GM12878 (cell line): ENCODE results near the gene TMEM39B. TPM values are rescaled to one million over a fixed set of nuclear protein-coding genes. Genes with fewer than 3 reads are reported as not detected.

Experiments used
- ATAC-seq: fragments of 200-7000 bp; cut with Tn5 transposase; 3 replicates; pipeline ENCODE4 v1.9.1; 2020; ENCODE audit warnings: mild to moderate bottlenecking, moderate library complexity
- BruUV-seq: library from RNA; stranded (reverse); fragments of 400-500 nt; replicated peaks from 2 replicates; lab custom pipeline; 2021; lab: Mats Ljungman, UMichigan
- CTCF ChIA-PET: fragments of 300-600 bp; sonication (Branson Sonifier 250); formaldehyde crosslinking; extraction: SDS; loops from one replicate; lab custom pipeline; 2021; ENCODE audit warnings: inconsistent platforms; lab: Yijun Ruan, JAX
- POLR2A ChIA-PET: fragments of 350-600 bp; formaldehyde crosslinking; extraction: SDS; loops from one replicate; lab custom pipeline; 2021; ENCODE audit warnings: inconsistent platforms; lab: Charles Lee
- RAD21 ChIA-PET: fragments of 300-600 bp; sonication (Branson Sonifier 250); formaldehyde crosslinking; loops from one replicate; lab custom pipeline; 2023; ENCODE audit warnings: antibody characterized with exemption; ENCODE audit not compliant: unreplicated experiment; lab: Charles Lee
- SMC1A ChIA-PET: fragments of 300-600 bp; sonication (Branson Sonifier 250); formaldehyde crosslinking; loops from one replicate; lab custom pipeline; 2023; ENCODE audit not compliant: unreplicated experiment, uncharacterized antibody; lab: Charles Lee
- DNase-seq: peaks from one replicate; pipeline ENCODE4 v3.0.0-alpha.2; 2011; ENCODE audit warnings: low read depth, low spot score
- FAIRE-seq: peaks from 3 replicates; lab custom pipeline; 2011; peaks lifted over from hg19 to GRCh38; lab: Jason Lieb, UNC
- H2AFZ ChIP-seq: 2 replicates; pipeline ENCODE4 v1.6.0; 2011; ENCODE audit warnings: low read depth, low read length, control low read depth; ENCODE audit not compliant: control insufficient read depth
- H3K27ac ChIP-seq: 2 replicates; pipeline ENCODE4 v1.5.1; 2011; ENCODE audit warnings: control low read depth; ENCODE audit not compliant: control insufficient read depth, insufficient read depth
- H3K27me3 ChIP-seq, 2 experiments: replicated peaks in 1 of 2; 2 replicates each; pipeline versions ENCODE4 v1.6.0 to v1.6.1; 2011; ENCODE audit warnings: low read length in 1 of 2; ENCODE audit not compliant: control insufficient read depth in 2 of 2, insufficient read depth in 2 of 2
- H3K36me3 ChIP-seq, 2 experiments: 2 replicates each; pipeline ENCODE4 v1.5.1; 2011; ENCODE audit warnings: low read length in 1 of 2; ENCODE audit not compliant: control insufficient read depth in 2 of 2, insufficient read depth in 2 of 2
- H3K4me1 ChIP-seq: 2 replicates; pipeline ENCODE4 v1.6.1; 2011; ENCODE audit warnings: mild to moderate bottlenecking, low read length, moderate library complexity, mixed read lengths; ENCODE audit not compliant: control insufficient read depth, insufficient read depth
- H3K4me2 ChIP-seq: 2 replicates; pipeline ENCODE4 v1.6.0; 2011; ENCODE audit warnings: control low read depth; ENCODE audit not compliant: control insufficient read depth, insufficient read depth
- H3K4me3 ChIP-seq: fragments of 200-600 bp; sonication (generic); 2 replicates; pipeline ENCODE4 v1.5.1; 2016
- H3K79me2 ChIP-seq: 2 replicates; pipeline ENCODE4 v1.6.0; 2011; ENCODE audit warnings: low read length; ENCODE audit not compliant: control insufficient read depth, insufficient read depth
- H3K9ac ChIP-seq: 2 replicates; pipeline ENCODE4 v1.8.0; 2011; ENCODE audit warnings: low read length, control low read depth, mixed read lengths; ENCODE audit not compliant: control insufficient read depth, insufficient read depth
- H3K9me3 ChIP-seq: replicated peaks from 3 replicates; pipeline ENCODE4 v1.5.1; 2011; ENCODE audit warnings: mild to moderate bottlenecking, low read length; ENCODE audit not compliant: control insufficient read depth, insufficient read depth
- H4K20me1 ChIP-seq: 2 replicates; pipeline ENCODE4 v1.6.0; 2011; ENCODE audit not compliant: control insufficient read depth, insufficient read depth
- ATF7 ChIP-seq: fragments of 450-650 bp; IDR thresholded peaks from 2 replicates; pipeline ENCODE4 v1.6.1; 2016; ENCODE audit warnings: low read depth, mild to moderate bottlenecking
- CBX3 ChIP-seq: fragments of 200-600 bp; sonication (generic); IDR thresholded peaks from 2 replicates; pipeline ENCODE4 v1.6.1; 2016; ENCODE audit warnings: low read depth, borderline replicate concordance
- FOXK2 ChIP-seq: fragments of 450-650 bp; IDR thresholded peaks from 2 replicates; pipeline ENCODE4 v1.6.1; 2017; ENCODE audit warnings: mild to moderate bottlenecking, moderate library complexity
- GATAD2B ChIP-seq: fragments of 450-650 bp; conservative IDR thresholded peaks from 2 replicates; pipeline ENCODE4 v1.6.1; 2017; ENCODE audit warnings: low read depth, mild to moderate bottlenecking, moderate library complexity
- HCFC1 ChIP-seq: fragments of 150-350 bp; IDR thresholded peaks from 2 replicates; pipeline ENCODE4 v1.6.1; 2014; ENCODE audit warnings: low read length
- HDAC2 ChIP-seq: fragments of 200-600 bp; sonication (generic); IDR thresholded peaks from 2 replicates; pipeline ENCODE4 v1.6.1; 2017
- IKZF1 ChIP-seq: fragments of 450-650 bp; conservative IDR thresholded peaks from 2 replicates; pipeline ENCODE4 v1.6.1; 2017; ENCODE audit warnings: antibody characterized with exemption, mild to moderate bottlenecking
- MYC ChIP-seq: IDR thresholded peaks from 2 replicates; pipeline ENCODE4 v1.6.1; 2011; ENCODE audit warnings: mild to moderate bottlenecking, low read length, moderate library complexity, inconsistent platforms; ENCODE audit not compliant: insufficient read depth, insufficient replicate concordance, insufficient read length, severe bottlenecking
- POU2F2 ChIP-seq: IDR thresholded peaks from 3 replicates; pipeline ENCODE4 v1.6.1; 2011; ENCODE audit warnings: low read depth, mild to moderate bottlenecking, low read length, borderline replicate concordance
- SMARCA5 ChIP-seq: fragments of 450-650 bp; IDR thresholded peaks from 2 replicates; pipeline ENCODE4 v1.6.1; 2017; ENCODE audit warnings: mild to moderate bottlenecking
- SREBF1 ChIP-seq: IDR thresholded peaks from 2 replicates; pipeline ENCODE4 v1.6.1; 2012; ENCODE audit warnings: mild to moderate bottlenecking, low read length
- STAT1 ChIP-seq: fragments of 450-650 bp; conservative IDR thresholded peaks from 2 replicates; pipeline ENCODE4 v1.6.1; 2014; ENCODE audit warnings: antibody characterized with exemption, mild to moderate bottlenecking
- SUZ12 ChIP-seq: fragments of 200-600 bp; sonication (generic); IDR thresholded peaks from one replicate; pipeline ENCODE4 v1.6.1; 2018; ENCODE audit warnings: antibody characterized with exemption, mild to moderate bottlenecking; ENCODE audit not compliant: unreplicated experiment
- ZZZ3 ChIP-seq: IDR thresholded peaks from 2 replicates; pipeline ENCODE4 v1.6.1; 2011; ENCODE audit warnings: low read depth; ENCODE audit not compliant: control insufficient read depth, insufficient read length
- WGBS: methylation state at CpG from one replicate; pipeline ENCODE4 v1.1.6; 2016; ENCODE audit warnings: low lambda C conversion rate; ENCODE audit not compliant: insufficient replicate concordance, insufficient coverage; ENCODE audit errors: missing lambda C conversion rate; 5-methylcytosine and 5-hydroxymethylcytosine counted together
- in situ Hi-C: fragments of 300-500 bp; cut with MboI; formaldehyde crosslinking; loops from 9 replicates; pipeline ENCODE4 v1.14.3; 2018; ENCODE audit warnings: mixed read lengths
- intact Hi-C: fragments of 100-400 bp; cut with micrococcal nuclease; formaldehyde crosslinking; loops from one replicate; pipeline ENCODE4 v1.14.2; 2022; ENCODE audit not compliant: unreplicated experiment
- polyA plus RNA-seq, 11 experiments: library from polyadenylated mRNA; depleted of rRNA in 4 of 11; unstranded in 6 of 11; stranded (reverse) in 5 of 11; fragments of >200 nt; fragmentation: Nextera tagmentation in 4 of 11; fragmentation: Illumina TruSeq in 1 of 11; extraction: Ambion mirVana in 4 of 11; extraction: Trizol in 1 of 11; gene quantifications; 1 replicate in 1 of 11; 2 replicates in 10 of 11; pipeline versions ENCODE4 v1.2.1 to v1.2.3, GENCODE V29; 2011 to 2016; ENCODE audit warnings: inconsistent platforms in 2 of 11, missing spikeins in 2 of 11, low read depth in 1 of 11
- total RNA-seq, 4 experiments: library from RNA; depleted of rRNA in 3 of 4; stranded (reverse); fragments of >200 nt in 3 of 4; fragmentation: Illumina TruSeq in 1 of 4; extraction: Trizol in 1 of 4; gene quantifications; 2 replicates each; pipeline versions ENCODE4 v1.2.1 to v1.2.3, GENCODE V29; 2013 to 2021
- TF ChIP-seq, protein P1 (sequence below): IDR thresholded peaks from 2 replicates; pipeline ENCODE4 v1.6.1; 2011; ENCODE audit warnings: borderline replicate concordance, low read depth, mild to moderate bottlenecking, moderate library complexity, mixed read lengths, low read length; ENCODE audit not compliant: insufficient read depth; ENCODE audit errors: extremely low read length
- TF ChIP-seq, protein P2 (sequence below): IDR thresholded peaks from 2 replicates; pipeline ENCODE4 v1.6.1; 2011; ENCODE audit warnings: borderline replicate concordance, low read depth, mild to moderate bottlenecking, moderate library complexity, low read length; ENCODE audit not compliant: insufficient read depth, poor library complexity, severe bottlenecking
- TF ChIP-seq, protein P3 (sequence below): fragments of 450-650 bp; IDR thresholded peaks from 2 replicates; pipeline ENCODE4 v1.6.1; 2014; ENCODE audit warnings: mild to moderate bottlenecking
- TF ChIP-seq, protein P4 (sequence below): IDR thresholded peaks from 2 replicates; pipeline ENCODE4 v1.6.1; 2011; ENCODE audit warnings: low read depth, mild to moderate bottlenecking, low read length, moderate library complexity, borderline replicate concordance; ENCODE audit errors: extremely low read depth

TMEM39B gene
- total and polyA plus RNA-seq, 10 of the 15 experiments (the other 5 are each of a cell fraction or from before 2014, with no cell fraction given) = 2.3 to 27.2 (median 12.3) TPM

DNA sequence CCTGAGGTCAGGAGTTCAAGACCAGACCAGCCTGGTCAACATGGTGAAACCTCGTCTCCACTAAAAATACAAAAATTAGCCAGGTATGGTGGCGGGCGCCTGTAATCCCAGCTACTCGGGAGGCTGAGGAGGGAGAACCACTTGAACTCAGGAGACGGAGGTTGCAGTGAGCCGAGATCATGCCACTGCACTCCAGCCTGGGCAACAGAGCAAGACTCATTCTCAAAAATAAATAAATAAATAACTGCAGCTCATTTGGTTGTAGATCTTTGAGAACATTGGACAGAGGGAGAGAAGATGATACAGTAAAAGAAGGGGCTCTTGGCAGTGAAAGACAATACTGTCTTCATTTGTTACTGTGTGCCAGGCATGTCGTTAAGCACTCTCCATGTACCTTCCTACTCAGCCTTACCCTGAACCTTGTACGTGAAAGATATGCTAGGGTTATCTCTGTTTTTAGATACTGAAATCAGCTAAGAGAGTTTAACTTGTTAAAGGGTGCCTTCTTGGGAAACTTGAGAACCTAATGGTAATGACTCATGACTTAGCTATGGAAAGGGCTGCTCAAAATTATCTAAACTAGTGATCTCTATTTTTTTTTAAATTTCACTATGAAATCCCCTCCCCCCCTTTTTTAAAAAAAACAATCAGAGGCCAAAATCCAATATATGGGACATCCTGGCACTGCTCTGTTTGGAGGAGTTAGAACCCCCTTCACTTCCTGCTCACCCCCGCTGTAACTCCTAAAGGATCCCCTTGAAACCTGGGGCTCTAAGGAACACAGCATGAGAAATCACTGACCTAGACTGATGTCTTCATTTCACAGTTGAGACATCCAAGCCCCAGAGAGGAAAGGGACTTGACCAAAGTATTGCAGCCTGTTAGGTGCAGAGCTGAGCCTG lies 28.3 kb downstream of the TMEM39B start:
- BruUV-seq = TSS peak; percentile 51
- RAD21 ChIA-PET = interaction anchor here (0.8 kb wide), 2 partner anchors 10 to 52 kb away, joined by 3 read pairs; no protein-coding TSS in a partner anchor
- no peak for DNase-seq
- Histone ChIP-seq H4K20me1 (no peaks in the 10 kb centered on the region), H3K4me2 (no peak overlapping the region), H3K36me3 (peaks cover 7% of the 10 kb centered on the region in 2 experiments; a peak in 3 of 4 replicates), H3K9me3 (no peaks in the 10 kb centered on the region), H3K27me3 (no peaks in the 10 kb centered on the region), H2AFZ (no peak overlapping the region), H3K4me3 (no peak overlapping the region), H3K4me1 (no peaks in the 10 kb centered on the region), H3K9ac (no peak overlapping the region), H3K27ac (no peak overlapping the region), H3K79me2 (no peaks in the 10 kb centered on the region)
- no peak for FAIRE-seq
- SMC1A ChIA-PET = interaction anchor here (1.6 kb wide), 1 partner anchor 11 kb away, joined by 6 read pairs; no protein-coding TSS in a partner anchor
- in situ Hi-C loops (no loop called here), intact Hi-C loops (no loop called here)
- POLR2A ChIA-PET = interaction anchor here (1.0 kb wide), 1 partner anchor 25 kb away, joined by 3 read pairs; no protein-coding TSS in a partner anchor
- TF ChIP-seq IKZF1 (no peak), SREBF1 (no peak), HCFC1 (no peak), FOXK2 (no peak), HDAC2 (no peak), SUZ12 (no peak), POU2F2 (no peak), GATAD2B (no peak), ZZZ3 (no peak), STAT1 (no peak), ATF7 (no peak), SMARCA5 (no peak), CBX3 (no peak), MYC (no peak)
- TF ChIP-seq, protein P1, sequence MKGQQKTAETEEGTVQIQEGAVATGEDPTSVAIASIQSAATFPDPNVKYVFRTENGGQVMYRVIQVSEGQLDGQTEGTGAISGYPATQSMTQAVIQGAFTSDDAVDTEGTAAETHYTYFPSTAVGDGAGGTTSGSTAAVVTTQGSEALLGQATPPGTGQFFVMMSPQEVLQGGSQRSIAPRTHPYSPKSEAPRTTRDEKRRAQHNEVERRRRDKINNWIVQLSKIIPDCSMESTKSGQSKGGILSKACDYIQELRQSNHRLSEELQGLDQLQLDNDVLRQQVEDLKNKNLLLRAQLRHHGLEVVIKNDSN = no peak
- TF ChIP-seq, protein P2, sequence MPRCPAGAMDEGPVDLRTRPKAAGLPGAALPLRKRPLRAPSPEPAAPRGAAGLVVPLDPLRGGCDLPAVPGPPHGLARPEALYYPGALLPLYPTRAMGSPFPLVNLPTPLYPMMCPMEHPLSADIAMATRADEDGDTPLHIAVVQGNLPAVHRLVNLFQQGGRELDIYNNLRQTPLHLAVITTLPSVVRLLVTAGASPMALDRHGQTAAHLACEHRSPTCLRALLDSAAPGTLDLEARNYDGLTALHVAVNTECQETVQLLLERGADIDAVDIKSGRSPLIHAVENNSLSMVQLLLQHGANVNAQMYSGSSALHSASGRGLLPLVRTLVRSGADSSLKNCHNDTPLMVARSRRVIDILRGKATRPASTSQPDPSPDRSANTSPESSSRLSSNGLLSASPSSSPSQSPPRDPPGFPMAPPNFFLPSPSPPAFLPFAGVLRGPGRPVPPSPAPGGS = no peak
- TF ChIP-seq, protein P3, sequence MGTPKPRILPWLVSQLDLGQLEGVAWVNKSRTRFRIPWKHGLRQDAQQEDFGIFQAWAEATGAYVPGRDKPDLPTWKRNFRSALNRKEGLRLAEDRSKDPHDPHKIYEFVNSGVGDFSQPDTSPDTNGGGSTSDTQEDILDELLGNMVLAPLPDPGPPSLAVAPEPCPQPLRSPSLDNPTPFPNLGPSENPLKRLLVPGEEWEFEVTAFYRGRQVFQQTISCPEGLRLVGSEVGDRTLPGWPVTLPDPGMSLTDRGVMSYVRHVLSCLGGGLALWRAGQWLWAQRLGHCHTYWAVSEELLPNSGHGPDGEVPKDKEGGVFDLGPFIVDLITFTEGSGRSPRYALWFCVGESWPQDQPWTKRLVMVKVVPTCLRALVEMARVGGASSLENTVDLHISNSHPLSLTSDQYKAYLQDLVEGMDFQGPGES = no peak
- TF ChIP-seq, protein P4, sequence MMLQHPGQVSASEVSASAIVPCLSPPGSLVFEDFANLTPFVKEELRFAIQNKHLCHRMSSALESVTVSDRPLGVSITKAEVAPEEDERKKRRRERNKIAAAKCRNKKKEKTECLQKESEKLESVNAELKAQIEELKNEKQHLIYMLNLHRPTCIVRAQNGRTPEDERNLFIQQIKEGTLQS = no peak
- CTCF ChIA-PET = interaction anchor here (0.8 to 2.0 kb wide), 2 partner anchors 8 to 27 kb away, joined by 3 to 6 read pairs; no protein-coding TSS in a partner anchor
- ATAC-seq = no peak
- WGBS = 96% methylated on average over 9 of the region's 9 CpGs
